Cardiac fibroblast (primary cell): Measurements from ENCODE around the gene CPA1.

Experiments
- DNase-seq, 2 donors: peaks; one replicate each; pipeline versions ENCODE4 v3.0.0 to v3.0.0-alpha.2; 2010; ENCODE audit warnings: low read depth in 2 of 2
- H3K4me3 ChIP-seq, 2 donors: replicated peaks in 1 of 2; 1 replicate in 1 of 2; 2 replicates in 1 of 2; pipeline ENCODE4 v1.5.1; 2011; ENCODE audit warnings: low read depth in 2 of 2, low read length in 2 of 2, mild to moderate bottlenecking in 2 of 2, moderate library complexity in 1 of 2
- TF ChIP-seq, protein P1 (sequence below): IDR thresholded peaks from one replicate; pipeline ENCODE4 v1.5.1; 2011; ENCODE audit warnings: low read depth, mild to moderate bottlenecking, low read length, inconsistent platforms

CPA1 gene

GRCh38 chr7:130356121-130356875 lies 24.0 kb upstream of the CPA1 start:
- no peak overlapping the region for H3K4me3 ChIP-seq

GRCh38 chr7:130356876-130357611 lies 23.2 kb upstream of the CPA1 start:
- peak; percentile 90 to 94 for DNase-seq
- TF ChIP-seq, protein P1, sequence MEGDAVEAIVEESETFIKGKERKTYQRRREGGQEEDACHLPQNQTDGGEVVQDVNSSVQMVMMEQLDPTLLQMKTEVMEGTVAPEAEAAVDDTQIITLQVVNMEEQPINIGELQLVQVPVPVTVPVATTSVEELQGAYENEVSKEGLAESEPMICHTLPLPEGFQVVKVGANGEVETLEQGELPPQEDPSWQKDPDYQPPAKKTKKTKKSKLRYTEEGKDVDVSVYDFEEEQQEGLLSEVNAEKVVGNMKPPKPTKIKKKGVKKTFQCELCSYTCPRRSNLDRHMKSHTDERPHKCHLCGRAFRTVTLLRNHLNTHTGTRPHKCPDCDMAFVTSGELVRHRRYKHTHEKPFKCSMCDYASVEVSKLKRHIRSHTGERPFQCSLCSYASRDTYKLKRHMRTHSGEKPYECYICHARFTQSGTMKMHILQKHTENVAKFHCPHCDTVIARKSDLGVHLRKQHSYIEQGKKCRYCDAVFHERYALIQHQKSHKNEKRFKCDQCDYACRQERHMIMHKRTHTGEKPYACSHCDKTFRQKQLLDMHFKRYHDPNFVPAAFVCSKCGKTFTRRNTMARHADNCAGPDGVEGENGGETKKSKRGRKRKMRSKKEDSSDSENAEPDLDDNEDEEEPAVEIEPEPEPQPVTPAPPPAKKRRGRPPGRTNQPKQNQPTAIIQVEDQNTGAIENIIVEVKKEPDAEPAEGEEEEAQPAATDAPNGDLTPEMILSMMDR = no peak
- H3K4me3 ChIP-seq = no peak overlapping the region

More at GRCh38 chr7:130356121-130356875, 24.0 kb upstream of the CPA1 start:
- TF ChIP-seq, protein P1 = no peak
- peak; percentile 97 to 98 for DNase-seq

- no peak for DNase-seq
- H3K4me3 ChIP-seq = no peak overlapping the region
- TF ChIP-seq, protein P1 = no peak
Measured at GRCh38 chr7:130358471-130358870, 21.8 kb upstream of the CPA1 start.

- no peak for DNase-seq
Measured at GRCh38 chr7:130359276-130359857, 20.9 kb upstream of the CPA1 start.

DNA sequence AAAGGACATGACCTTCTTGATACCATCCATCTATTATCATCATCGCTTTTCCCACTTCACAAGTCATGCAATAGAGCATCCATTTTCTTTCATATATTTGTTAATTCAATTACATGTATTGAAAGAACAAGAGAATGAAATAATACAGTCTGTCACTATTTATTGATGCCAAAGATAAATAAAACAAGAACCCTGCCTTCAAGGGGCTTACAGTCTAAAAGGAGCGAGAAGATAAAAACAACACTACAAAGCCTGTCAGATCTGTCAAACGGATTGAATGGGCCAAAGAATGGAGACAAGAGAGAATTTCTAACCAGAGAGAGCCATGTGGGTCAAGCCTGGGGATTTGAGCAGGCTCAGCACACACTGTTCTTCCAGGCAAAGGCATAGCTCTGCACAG lies 19.8 kb upstream of the CPA1 start:
- DNase-seq = no peak
- no peak overlapping the region for H3K4me3 ChIP-seq
- TF ChIP-seq, protein P1 = no peak

More at GRCh38 chr7:130359276-130359857, 20.9 kb upstream of the CPA1 start:
- no peak overlapping the region for H3K4me3 ChIP-seq
- TF ChIP-seq, protein P1 = no peak

DNA sequence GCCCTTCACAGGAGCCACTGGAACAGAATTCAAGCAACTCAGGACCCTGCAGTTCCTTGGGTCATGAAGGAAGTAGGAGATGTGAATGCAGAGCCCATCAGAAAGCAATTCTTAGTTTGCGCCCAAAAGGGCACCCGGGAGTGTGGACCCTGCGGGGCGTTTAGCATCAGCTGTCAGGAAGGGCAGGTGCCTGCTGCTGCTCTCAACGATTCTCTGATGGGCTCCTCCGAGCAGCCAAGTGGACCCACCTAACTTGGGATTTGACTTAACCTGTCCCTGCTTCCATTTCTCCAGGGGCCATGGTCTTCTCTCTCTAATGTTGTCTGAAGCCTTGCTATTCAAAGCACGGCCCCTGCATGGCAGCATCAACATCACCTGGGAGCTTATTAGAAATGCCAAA lies 18.6 kb upstream of the CPA1 start:
- TF ChIP-seq, protein P1 = no peak
- H3K4me3 ChIP-seq = no peak overlapping the region
- no peak for DNase-seq
